ENCODE data around the gene TMEM51.

- TF ChIP-seq POLR2AphosphoS5 (IDR thresholded peaks at IDR 0.05; ENCODE audit: low read depth, low read length) = no peak
- TF ChIP-seq SIN3A (IDR thresholded peaks at IDR 0.05; ENCODE audit: borderline replicate concordance, insufficient read depth, low read length) = no peak
- no peak for TF ChIP-seq TAF1 (IDR thresholded peaks at IDR 0.05; ENCODE audit: borderline replicate concordance, insufficient read depth, low read length)
- TF ChIP-seq, protein P1, sequence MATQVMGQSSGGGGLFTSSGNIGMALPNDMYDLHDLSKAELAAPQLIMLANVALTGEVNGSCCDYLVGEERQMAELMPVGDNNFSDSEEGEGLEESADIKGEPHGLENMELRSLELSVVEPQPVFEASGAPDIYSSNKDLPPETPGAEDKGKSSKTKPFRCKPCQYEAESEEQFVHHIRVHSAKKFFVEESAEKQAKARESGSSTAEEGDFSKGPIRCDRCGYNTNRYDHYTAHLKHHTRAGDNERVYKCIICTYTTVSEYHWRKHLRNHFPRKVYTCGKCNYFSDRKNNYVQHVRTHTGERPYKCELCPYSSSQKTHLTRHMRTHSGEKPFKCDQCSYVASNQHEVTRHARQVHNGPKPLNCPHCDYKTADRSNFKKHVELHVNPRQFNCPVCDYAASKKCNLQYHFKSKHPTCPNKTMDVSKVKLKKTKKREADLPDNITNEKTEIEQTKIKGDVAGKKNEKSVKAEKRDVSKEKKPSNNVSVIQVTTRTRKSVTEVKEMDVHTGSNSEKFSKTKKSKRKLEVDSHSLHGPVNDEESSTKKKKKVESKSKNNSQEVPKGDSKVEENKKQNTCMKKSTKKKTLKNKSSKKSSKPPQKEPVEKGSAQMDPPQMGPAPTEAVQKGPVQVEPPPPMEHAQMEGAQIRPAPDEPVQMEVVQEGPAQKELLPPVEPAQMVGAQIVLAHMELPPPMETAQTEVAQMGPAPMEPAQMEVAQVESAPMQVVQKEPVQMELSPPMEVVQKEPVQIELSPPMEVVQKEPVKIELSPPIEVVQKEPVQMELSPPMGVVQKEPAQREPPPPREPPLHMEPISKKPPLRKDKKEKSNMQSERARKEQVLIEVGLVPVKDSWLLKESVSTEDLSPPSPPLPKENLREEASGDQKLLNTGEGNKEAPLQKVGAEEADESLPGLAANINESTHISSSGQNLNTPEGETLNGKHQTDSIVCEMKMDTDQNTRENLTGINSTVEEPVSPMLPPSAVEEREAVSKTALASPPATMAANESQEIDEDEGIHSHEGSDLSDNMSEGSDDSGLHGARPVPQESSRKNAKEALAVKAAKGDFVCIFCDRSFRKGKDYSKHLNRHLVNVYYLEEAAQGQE (IDR thresholded peaks at IDR 0.05; ENCODE audit: insufficient read depth in 1 of 2, low read depth in 2 of 2, low read length in 2 of 2) = no peak
- TF ChIP-seq FOXP2 (optimal IDR thresholded peaks at IDR 0.05; ENCODE audit: borderline replicate concordance, extremely low read depth, extremely low read length, insufficient read depth) = no peak
Observed at GRCh38 chr1:15224974-15225373, 71.4 kb downstream of the TMEM51 start.
